GM23338 (cell line): ENCODE measurements around the gene GADD45A. TPM values are rescaled to one million over a fixed set of nuclear protein-coding genes. Genes with fewer than 3 reads are reported as not detected.

ENCODE experiments used
- ATAC-seq: fragments of 200-7000 bp; cut with Tn5 transposase; 3 replicates; pipeline ENCODE4 v1.9.1; 2020
- DNase-seq: peaks from one replicate; pipeline ENCODE4 v3.0.0-alpha.2; 2015; ENCODE audit warnings: low spot score
- H2AFZ ChIP-seq: fragments of 200-600 bp; sonication (generic); 2 replicates; pipeline ENCODE4 v1.8.0; 2016; ENCODE audit warnings: antibody characterized with exemption, mild to moderate bottlenecking, moderate library complexity
- H3F3A ChIP-seq: fragments of 200-600 bp; sonication (generic); replicated peaks from 2 replicates; pipeline ENCODE4 v1.8.0; 2017; ENCODE audit warnings: antibody characterized with exemption, mixed run types, low read depth
- H3K27ac ChIP-seq: fragments of 200-600 bp; sonication (generic); 2 replicates; pipeline ENCODE4 v1.6.1; 2016; ENCODE audit warnings: low read depth
- H3K27me3 ChIP-seq: fragments of 200-600 bp; sonication (generic); 2 replicates; pipeline ENCODE4 v1.8.0; 2016; ENCODE audit warnings: mild to moderate bottlenecking, mixed run types, moderate library complexity; ENCODE audit not compliant: insufficient read depth
- H3K36me3 ChIP-seq: fragments of 200-600 bp; sonication (generic); 2 replicates; pipeline ENCODE4 v1.8.0; 2016; ENCODE audit warnings: mild to moderate bottlenecking; ENCODE audit not compliant: insufficient read depth
- H3K4me1 ChIP-seq: fragments of 200-600 bp; sonication (generic); 2 replicates; pipeline ENCODE4 v1.8.0; 2016; ENCODE audit warnings: mild to moderate bottlenecking, moderate library complexity; ENCODE audit not compliant: insufficient read depth
- H3K4me2 ChIP-seq: fragments of 200-600 bp; sonication (generic); 2 replicates; pipeline ENCODE4 v1.7.1; 2017; ENCODE audit warnings: mixed run types
- H3K4me3 ChIP-seq: fragments of 200-600 bp; sonication (generic); 2 replicates; pipeline ENCODE4 v1.6.1; 2016; ENCODE audit warnings: mixed run types
- H3K79me2 ChIP-seq: fragments of 200-600 bp; sonication (generic); replicated peaks from 2 replicates; pipeline ENCODE4 v1.8.0; 2017; ENCODE audit warnings: mild to moderate bottlenecking; ENCODE audit not compliant: insufficient read depth
- H3K9me2 ChIP-seq: fragments of 200-600 bp; sonication (generic); 2 replicates; pipeline ENCODE4 v1.8.0; 2017; ENCODE audit not compliant: insufficient read depth
- H4K20me1 ChIP-seq: fragments of 200-600 bp; sonication (generic); replicated peaks from 2 replicates; pipeline ENCODE4 v1.8.0; 2017; ENCODE audit warnings: mild to moderate bottlenecking; ENCODE audit not compliant: insufficient read depth
- H3K27ac Mint-ChIP-seq: 2 replicates; pipeline ENCODE4 v1.8.0; 2020; ENCODE audit warnings: inconsistent platforms, mild to moderate bottlenecking, moderate library complexity, mixed read lengths
- H3K27me3 Mint-ChIP-seq: 3 replicates; pipeline ENCODE4 v1.8.0; 2022; ENCODE audit warnings: low read depth, mild to moderate bottlenecking, moderate library complexity, mixed read lengths, inconsistent platforms; ENCODE audit not compliant: insufficient read depth, poor library complexity
- H3K36me3 Mint-ChIP-seq: 3 replicates; pipeline ENCODE4 v1.8.0; 2021; ENCODE audit warnings: low read depth, mild to moderate bottlenecking, inconsistent platforms, moderate library complexity, mixed read lengths
- H3K4me1 Mint-ChIP-seq: 3 replicates; pipeline ENCODE4 v1.8.0; 2020; ENCODE audit warnings: mild to moderate bottlenecking, inconsistent platforms, mixed read lengths
- H3K4me3 Mint-ChIP-seq: 3 replicates; pipeline ENCODE4 v1.8.0; 2021; ENCODE audit warnings: moderate library complexity, mild to moderate bottlenecking, inconsistent platforms, mixed read lengths
- H3K9me3 Mint-ChIP-seq: 3 replicates; pipeline ENCODE4 v1.8.0; 2020; ENCODE audit warnings: moderate library complexity, mild to moderate bottlenecking, inconsistent platforms, mixed read lengths
- CREB1 ChIP-seq: fragments of 250-450 bp; sonication (Bioruptor Pico); IDR thresholded peaks from 2 replicates; pipeline ENCODE4 v1.5.0; 2020; ENCODE audit warnings: low read depth, mild to moderate bottlenecking, moderate library complexity
- EZH2 ChIP-seq: fragments of 200-600 bp; sonication (generic); IDR thresholded peaks from one replicate; pipeline ENCODE4 v1.8.0; 2017; ENCODE audit warnings: antibody characterized with exemption, mild to moderate bottlenecking, low read depth; ENCODE audit not compliant: unreplicated experiment
- EZH2phosphoT487 ChIP-seq: fragments of 200-600 bp; sonication (generic); IDR thresholded peaks from one replicate; pipeline ENCODE4 v1.8.1; 2018; ENCODE audit warnings: antibody characterized with exemption; ENCODE audit not compliant: unreplicated experiment
- JUNB ChIP-seq: IDR thresholded peaks from one replicate; pipeline ENCODE4 v1.6.1; 2016; ENCODE audit warnings: antibody characterized with exemption; ENCODE audit not compliant: unreplicated experiment
- NANOG ChIP-seq: IDR thresholded peaks from 2 replicates; pipeline ENCODE4 v1.6.1; 2016; ENCODE audit warnings: antibody characterized with exemption, borderline replicate concordance
- POLR2AphosphoS5 ChIP-seq: IDR thresholded peaks from 2 replicates; pipeline ENCODE4 v1.6.1; 2016; ENCODE audit warnings: antibody characterized with exemption, low read depth
- ZNF331 ChIP-seq: fragments of 250-450 bp; sonication (Bioruptor Pico); IDR thresholded peaks from 2 replicates; pipeline ENCODE4 v1.5.0; 2020; ENCODE audit warnings: low read depth, mild to moderate bottlenecking, moderate library complexity
- polyA plus RNA-seq: library from polyadenylated mRNA; unstranded; fragments of >200 nt; fragmentation: Nextera tagmentation; extraction: Ambion mirVana; gene quantifications from 2 replicates; pipeline ENCODE4 v1.2.1, GENCODE V29; 2016
- total RNA-seq: library from RNA; depleted of rRNA; stranded (reverse); fragments of >200 nt; shearing (Covaris generic); gene quantifications from 2 replicates; pipeline ENCODE4 v1.2.3, GENCODE V29; 2014
- TF ChIP-seq, protein P1 (sequence below): fragments of 250-450 bp; sonication (Bioruptor Pico); IDR thresholded peaks from 2 replicates; pipeline ENCODE4 v1.5.0; 2020; ENCODE audit warnings: mild to moderate bottlenecking, moderate library complexity

Gene GADD45A
- total and polyA plus RNA-seq, 2 experiments from 2014 or later = 25.9 to 39.5 TPM

DNA sequence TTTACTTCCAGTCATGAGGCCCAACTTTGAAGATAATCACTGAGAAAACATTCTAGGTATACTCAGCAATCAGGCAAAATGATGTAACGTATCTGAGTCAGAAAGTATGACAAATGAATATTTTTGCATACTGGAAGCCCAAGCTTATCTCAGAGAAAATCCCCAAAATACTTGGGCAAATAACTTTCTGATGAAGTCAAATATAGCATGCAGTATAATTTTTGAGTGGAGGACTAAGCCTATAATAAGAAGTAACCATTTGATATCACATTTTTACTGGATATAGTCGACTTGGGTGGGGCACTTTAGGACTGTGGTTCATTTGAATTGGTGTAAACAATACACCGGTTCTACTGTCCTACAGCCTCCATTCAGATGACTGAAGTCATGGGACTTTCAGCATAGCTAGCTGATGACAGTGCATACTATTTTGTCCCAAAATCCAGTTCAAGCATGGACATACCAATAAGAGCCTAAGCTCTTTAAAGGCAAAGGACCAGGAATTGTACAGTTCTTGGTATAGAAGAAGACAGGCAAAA is 2.3 kb upstream of the GADD45A start (continued):
- TF ChIP-seq NANOG (no peak), EZH2 (no peak), CREB1 (CRISPR knock-in tag) (no peak), JUNB (no peak), ZNF331 (CRISPR knock-in tag) (no peak), EZH2phosphoT487 (no peak), POLR2AphosphoS5 (no peak)
- TF ChIP-seq, protein P1, sequence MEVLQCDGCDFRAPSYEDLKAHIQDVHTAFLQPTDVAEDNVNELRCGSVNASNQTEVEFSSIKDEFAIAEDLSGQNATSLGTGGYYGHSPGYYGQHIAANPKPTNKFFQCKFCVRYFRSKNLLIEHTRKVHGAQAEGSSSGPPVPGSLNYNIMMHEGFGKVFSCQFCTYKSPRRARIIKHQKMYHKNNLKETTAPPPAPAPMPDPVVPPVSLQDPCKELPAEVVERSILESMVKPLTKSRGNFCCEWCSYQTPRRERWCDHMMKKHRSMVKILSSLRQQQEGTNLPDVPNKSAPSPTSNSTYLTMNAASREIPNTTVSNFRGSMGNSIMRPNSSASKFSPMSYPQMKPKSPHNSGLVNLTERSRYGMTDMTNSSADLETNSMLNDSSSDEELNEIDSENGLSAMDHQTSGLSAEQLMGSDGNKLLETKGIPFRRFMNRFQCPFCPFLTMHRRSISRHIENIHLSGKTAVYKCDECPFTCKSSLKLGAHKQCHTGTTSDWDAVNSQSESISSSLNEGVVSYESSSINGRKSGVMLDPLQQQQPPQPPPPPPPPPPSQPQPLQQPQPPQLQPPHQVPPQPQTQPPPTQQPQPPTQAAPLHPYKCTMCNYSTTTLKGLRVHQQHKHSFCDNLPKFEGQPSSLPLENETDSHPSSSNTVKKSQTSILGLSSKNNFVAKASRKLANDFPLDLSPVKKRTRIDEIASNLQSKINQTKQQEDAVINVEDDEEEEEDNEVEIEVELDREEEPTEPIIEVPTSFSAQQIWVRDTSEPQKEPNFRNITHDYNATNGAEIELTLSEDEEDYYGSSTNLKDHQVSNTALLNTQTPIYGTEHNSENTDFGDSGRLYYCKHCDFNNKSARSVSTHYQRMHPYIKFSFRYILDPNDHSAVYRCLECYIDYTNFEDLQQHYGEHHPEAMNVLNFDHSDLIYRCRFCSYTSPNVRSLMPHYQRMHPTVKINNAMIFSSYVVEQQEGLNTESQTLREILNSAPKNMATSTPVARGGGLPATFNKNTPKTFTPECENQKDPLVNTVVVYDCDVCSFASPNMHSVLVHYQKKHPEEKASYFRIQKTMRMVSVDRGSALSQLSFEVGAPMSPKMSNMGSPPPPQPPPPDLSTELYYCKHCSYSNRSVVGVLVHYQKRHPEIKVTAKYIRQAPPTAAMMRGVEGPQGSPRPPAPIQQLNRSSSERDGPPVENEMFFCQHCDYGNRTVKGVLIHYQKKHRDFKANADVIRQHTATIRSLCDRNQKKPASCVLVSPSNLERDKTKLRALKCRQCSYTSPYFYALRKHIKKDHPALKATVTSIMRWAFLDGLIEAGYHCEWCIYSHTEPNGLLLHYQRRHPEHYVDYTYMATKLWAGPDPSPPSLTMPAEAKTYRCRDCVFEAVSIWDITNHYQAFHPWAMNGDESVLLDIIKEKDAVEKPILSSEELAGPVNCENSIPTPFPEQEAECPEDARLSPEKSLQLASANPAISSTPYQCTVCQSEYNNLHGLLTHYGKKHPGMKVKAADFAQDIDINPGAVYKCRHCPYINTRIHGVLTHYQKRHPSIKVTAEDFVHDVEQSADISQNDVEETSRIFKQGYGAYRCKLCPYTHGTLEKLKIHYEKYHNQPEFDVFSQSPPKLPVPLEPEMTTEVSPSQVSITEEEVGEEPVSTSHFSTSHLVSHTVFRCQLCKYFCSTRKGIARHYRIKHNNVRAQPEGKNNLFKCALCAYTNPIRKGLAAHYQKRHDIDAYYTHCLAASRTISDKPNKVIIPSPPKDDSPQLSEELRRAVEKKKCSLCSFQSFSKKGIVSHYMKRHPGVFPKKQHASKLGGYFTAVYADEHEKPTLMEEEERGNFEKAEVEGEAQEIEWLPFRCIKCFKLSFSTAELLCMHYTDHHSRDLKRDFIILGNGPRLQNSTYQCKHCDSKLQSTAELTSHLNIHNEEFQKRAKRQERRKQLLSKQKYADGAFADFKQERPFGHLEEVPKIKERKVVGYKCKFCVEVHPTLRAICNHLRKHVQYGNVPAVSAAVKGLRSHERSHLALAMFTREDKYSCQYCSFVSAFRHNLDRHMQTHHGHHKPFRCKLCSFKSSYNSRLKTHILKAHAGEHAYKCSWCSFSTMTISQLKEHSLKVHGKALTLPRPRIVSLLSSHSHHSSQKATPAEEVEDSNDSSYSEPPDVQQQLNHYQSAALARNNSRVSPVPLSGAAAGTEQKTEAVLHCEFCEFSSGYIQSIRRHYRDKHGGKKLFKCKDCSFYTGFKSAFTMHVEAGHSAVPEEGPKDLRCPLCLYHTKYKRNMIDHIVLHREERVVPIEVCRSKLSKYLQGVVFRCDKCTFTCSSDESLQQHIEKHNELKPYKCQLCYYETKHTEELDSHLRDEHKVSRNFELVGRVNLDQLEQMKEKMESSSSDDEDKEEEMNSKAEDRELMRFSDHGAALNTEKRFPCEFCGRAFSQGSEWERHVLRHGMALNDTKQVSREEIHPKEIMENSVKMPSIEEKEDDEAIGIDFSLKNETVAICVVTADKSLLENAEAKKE (CRISPR knock-in tag) = no peak

DNA sequence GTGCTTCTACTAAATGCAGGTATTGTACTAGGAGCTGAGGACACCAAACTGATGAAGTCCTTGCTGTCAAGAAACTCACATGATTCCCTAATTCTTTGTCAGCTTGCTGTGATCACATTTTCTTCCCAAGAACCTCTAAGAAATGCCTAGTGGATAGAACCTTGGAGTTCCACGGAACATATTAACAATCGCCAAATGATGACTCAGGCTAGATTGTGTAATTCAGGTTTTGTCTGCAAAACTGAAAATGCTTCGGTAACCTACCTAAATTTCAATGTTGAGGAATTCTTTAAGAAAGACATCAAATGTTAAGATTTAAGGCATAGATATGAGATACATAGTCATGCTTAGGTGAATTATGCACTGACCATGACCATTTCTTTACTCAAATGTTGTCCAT is 1.7 kb upstream of the GADD45A start:
- Histone ChIP-seq H4K20me1 (peaks cover 4% of the 10 kb centered on the region; the same call in 1 of the 2 replicates), H3K4me2 (no peak overlapping the region), H3K9me2 (no peaks in the 10 kb centered on the region), H3F3A (0 out of 2 replicates have a peak, but pooled peaks cover 3% of the 10 kb centered on the region), H3K27me3 (no peaks in the 10 kb centered on the region), H3K27ac (no peak overlapping the region), H3K4me1 (peaks cover 17% of the 10 kb centered on the region), H3K79me2 (peaks cover 15% of the 10 kb centered on the region), H3K4me3 (no peak overlapping the region), H2AFZ (no peak overlapping the region), H3K36me3 (peaks cover 3% of the 10 kb centered on the region; the same call in 1 of the 2 replicates)
- Mint-ChIP-seq H3K4me3 (no peak overlapping the region), H3K4me1 (peaks cover 23% of the 10 kb centered on the region), H3K27me3 (peaks cover 9% of the 10 kb centered on the region), H3K27ac (no peak overlapping the region), H3K9me3 (no peaks in the 10 kb centered on the region; the same call in 2 of the 3 replicates), H3K36me3 (peaks cover 15% of the 10 kb centered on the region)
- DNase-seq (no peak), ATAC-seq (no peak)
- TF ChIP-seq, protein P1 (CRISPR knock-in tag) = no peak
- no peak for TF ChIP-seq JUNB
